SU-DHL-6 (cell line): ENCODE measurements around the gene PRDM15.

Experiments used
- EZH2phosphoT487 ChIP-seq: fragments of 200-600 bp; sonication (generic), shearing (Covaris generic); conservative IDR thresholded peaks from 2 replicates; pipeline ENCODE4 v1.6.1; 2018; ENCODE audit warnings: mild to moderate bottlenecking, antibody characterized with exemption, low read length, moderate library complexity, mixed read lengths
- TF ChIP-seq, protein P1 (sequence below): fragments of 200-600 bp; sonication (generic); IDR thresholded peaks from one replicate; pipeline ENCODE4 v1.5.1; 2017; ENCODE audit warnings: antibody characterized with exemption, mild to moderate bottlenecking, low read length, moderate library complexity; ENCODE audit not compliant: insufficient read depth, poor library complexity, severe bottlenecking

DNA sequence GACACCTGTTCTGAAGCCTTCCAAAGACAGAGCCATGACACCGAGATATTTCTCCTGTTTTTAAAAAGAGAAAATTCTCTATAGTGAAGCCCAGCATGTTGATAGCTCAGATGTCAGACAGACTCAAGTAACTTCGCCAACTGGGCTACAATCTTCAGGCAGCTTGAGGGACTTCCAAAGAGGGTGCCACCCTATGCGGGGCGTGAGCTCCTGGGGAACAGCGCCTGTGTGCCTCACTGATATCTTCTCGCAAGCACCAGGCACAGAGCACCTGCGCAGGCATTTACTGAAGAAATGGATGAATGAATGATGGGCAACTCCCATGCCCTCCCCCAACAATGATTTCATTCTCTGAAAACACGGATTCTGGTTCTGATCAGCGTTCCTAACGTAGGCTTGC is 129.9 kb downstream of the PRDM15 start:
- TF ChIP-seq, protein P1, sequence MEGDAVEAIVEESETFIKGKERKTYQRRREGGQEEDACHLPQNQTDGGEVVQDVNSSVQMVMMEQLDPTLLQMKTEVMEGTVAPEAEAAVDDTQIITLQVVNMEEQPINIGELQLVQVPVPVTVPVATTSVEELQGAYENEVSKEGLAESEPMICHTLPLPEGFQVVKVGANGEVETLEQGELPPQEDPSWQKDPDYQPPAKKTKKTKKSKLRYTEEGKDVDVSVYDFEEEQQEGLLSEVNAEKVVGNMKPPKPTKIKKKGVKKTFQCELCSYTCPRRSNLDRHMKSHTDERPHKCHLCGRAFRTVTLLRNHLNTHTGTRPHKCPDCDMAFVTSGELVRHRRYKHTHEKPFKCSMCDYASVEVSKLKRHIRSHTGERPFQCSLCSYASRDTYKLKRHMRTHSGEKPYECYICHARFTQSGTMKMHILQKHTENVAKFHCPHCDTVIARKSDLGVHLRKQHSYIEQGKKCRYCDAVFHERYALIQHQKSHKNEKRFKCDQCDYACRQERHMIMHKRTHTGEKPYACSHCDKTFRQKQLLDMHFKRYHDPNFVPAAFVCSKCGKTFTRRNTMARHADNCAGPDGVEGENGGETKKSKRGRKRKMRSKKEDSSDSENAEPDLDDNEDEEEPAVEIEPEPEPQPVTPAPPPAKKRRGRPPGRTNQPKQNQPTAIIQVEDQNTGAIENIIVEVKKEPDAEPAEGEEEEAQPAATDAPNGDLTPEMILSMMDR = no peak
- no peak for TF ChIP-seq EZH2phosphoT487
